Epithelial cell of proximal tubule (primary cell): ENCODE measurements around the gene ABCG4. TPM values are rescaled to one million over a fixed set of nuclear protein-coding genes. Genes with fewer than 3 reads are reported as not detected.
"Not testable (repeated sequence)": the region's sequence is repeated elsewhere in the genome, so short reads cannot be mapped to it uniquely, and the experiment has no call there.

Experiments
- DNase-seq: peaks from one replicate; pipeline ENCODE4 v3.0.0-alpha.2; 2011; ENCODE audit warnings: low read depth
- H3K4me3 ChIP-seq: 2 replicates; pipeline ENCODE4 v1.5.1; 2011; ENCODE audit warnings: low read depth, mild to moderate bottlenecking, low read length
- CTCF ChIP-seq: conservative IDR thresholded peaks from 2 replicates; pipeline ENCODE4 v1.5.1; 2012; ENCODE audit warnings: low read depth, mild to moderate bottlenecking, low read length
- total RNA-seq: library from RNA; depleted of rRNA; stranded (reverse); fragments of >200 nt; gene quantifications from 2 replicates; pipeline ENCODE4 v1.2.3, GENCODE V29; 2015

Gene ABCG4
- total RNA-seq: under 0.01 TPM in 1 of 2 replicates, not detected in the other

- H3K4me3 ChIP-seq: peak within 1 kb of the TSS; percentile 57
- no peak for TF ChIP-seq CTCF
- DNase-seq: no peak
Observed at GRCh38 chr11:119149018-119149785, at the start of gene ABCG4. ABCG4 (plus strand) TSS chr11:119149052; CDS start chr11:119149966, 914 bp downstream.

GRCh38 chr11:119099711-119100110 lies 49.1 kb upstream of the ABCG4 start:
- TF ChIP-seq CTCF: no peak
- DNase-seq: no peak
- no peak overlapping the region for H3K4me3 ChIP-seq

GRCh38 chr11:119100246-119100970 lies 48.4 kb upstream of the ABCG4 start:
- peak; percentile 64 for TF ChIP-seq CTCF
- DNase-seq: no peak
- peak overlapping the region; percentile 75 for H3K4me3 ChIP-seq

DNA sequence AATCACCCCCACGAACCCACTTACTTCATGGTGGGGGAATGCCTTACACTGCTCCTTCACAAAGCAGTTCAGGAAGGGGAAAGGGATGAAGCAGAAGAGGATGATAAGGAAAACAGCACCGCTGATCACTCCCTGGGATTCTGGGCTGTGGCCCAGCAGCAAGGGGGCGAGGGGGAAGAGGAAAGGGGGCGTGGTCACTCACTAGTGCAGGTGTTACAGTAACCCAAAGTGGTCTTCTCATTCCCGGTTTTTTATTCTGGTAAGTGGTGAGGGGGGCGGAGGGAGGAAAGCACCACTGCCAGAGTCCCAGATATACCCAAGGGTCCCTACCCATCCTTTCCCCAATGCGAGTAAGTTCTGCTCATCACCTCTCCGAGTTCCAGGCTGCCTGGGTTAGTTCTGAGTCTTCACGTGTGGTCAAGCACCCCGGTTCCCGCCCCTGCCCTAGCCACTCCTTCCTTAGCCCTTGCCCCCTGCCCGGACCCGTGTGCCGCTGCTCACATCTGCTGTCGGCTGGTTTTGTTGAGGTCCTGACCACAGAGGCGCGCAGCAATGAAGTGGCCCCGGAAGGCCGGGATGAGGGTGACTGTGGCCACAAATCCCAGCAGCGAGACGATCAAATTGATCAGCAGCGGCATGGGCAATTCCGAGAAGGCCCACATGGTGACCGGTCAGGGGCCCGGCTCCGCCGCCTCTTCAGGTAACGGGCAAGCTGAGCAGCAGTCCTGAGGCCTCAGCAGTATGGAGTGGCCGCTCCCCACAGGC lies 47.7 kb upstream of the ABCG4 start:
- peak overlapping the region; percentile 75 for H3K4me3 ChIP-seq
- TF ChIP-seq CTCF: no peak
- DNase-seq: no peak

DNA sequence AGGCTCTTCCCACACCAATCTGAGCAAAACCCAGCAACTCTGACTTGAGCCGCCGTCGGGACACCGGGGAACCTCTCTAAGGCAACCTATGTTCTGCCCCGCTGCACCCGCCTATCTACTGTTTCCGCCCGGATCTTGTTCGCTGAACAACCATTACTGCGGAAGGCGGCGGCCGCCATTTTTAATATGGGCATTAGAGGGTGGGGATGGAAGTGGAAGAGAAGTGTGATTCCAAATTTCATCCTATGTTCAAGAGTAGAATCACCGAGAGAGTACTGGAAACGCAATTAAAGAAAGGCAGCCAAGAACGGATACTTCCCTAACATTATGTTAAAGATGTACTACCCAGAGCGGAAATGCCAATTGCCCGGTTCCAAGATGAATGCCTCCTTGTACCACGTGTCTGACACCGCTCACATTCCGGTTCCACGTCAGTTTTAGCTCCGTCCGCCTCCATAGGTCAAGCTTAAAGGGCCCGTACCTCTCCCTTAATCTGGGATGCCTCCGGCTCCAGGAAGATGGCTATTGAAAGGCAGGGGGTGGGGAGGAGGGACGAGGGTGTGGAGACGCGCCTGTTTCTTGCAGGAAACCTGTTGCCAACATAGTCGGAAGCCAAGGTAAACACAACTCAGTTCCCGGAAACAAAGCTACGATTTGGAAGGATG lies 47.0 kb upstream of the ABCG4 start, which contains the start of gene DPAGT1:
Gene DPAGT1, minus strand, starts transcription at position 95 of the 665 bp plus-strand sequence. CDS start 198 bp downstream, outside the sequence.
- TF ChIP-seq CTCF: no peak
- H3K4me3 ChIP-seq: peak within 1 kb of the TSS; percentile 75
- DNase-seq: peak; percentile 87

- H3K4me3 ChIP-seq: peak overlapping the region; percentile 75
- DNase-seq: not testable (repeated sequence)
Observed at GRCh38 chr11:119103161-119103664, 45.6 kb upstream of the ABCG4 start.
